Neuronal stem cell (in vitro differentiated cells): ENCODE results near the gene SLC39A7.

ENCODE experiments used
- DNase-seq: peaks from one replicate; pipeline ENCODE4 v3.0.0-alpha.2; 2013; ENCODE audit warnings: low spot score
- H2AFZ ChIP-seq: one replicate; pipeline ENCODE4 v1.6.1; 2013; ENCODE audit warnings: mild to moderate bottlenecking, low read length, inconsistent platforms
- H2AK5ac ChIP-seq: 2 replicates; pipeline ENCODE4 v1.6.1; 2013; ENCODE audit warnings: low read depth, mild to moderate bottlenecking, inconsistent platforms, low read length, moderate library complexity, mixed read lengths
- H2BK120ac ChIP-seq: 2 replicates; pipeline ENCODE4 v1.6.1; 2013; ENCODE audit warnings: low read depth, mild to moderate bottlenecking, inconsistent platforms, low read length, moderate library complexity, mixed read lengths
- H2BK12ac ChIP-seq: one replicate; pipeline ENCODE4 v1.6.1; 2013; ENCODE audit warnings: low read length, inconsistent platforms
- H2BK15ac ChIP-seq: 2 replicates; pipeline ENCODE4 v1.6.1; 2013; ENCODE audit warnings: mild to moderate bottlenecking, low read length, inconsistent platforms, mixed read lengths
- H2BK5ac ChIP-seq: one replicate; pipeline ENCODE4 v1.6.1; 2013; ENCODE audit warnings: inconsistent platforms, mild to moderate bottlenecking, low read length, moderate library complexity
- H3K14ac ChIP-seq: one replicate; pipeline ENCODE4 v1.6.1; 2013; ENCODE audit warnings: low read length, inconsistent platforms
- H3K18ac ChIP-seq: 2 replicates; pipeline ENCODE4 v1.6.1; 2013; ENCODE audit warnings: low read length, inconsistent platforms
- H3K23ac ChIP-seq: 2 replicates; pipeline ENCODE4 v1.6.1; 2013; ENCODE audit warnings: low read depth, mild to moderate bottlenecking, mixed read lengths, low read length, inconsistent platforms; ENCODE audit not compliant: poor library complexity
- H3K27ac ChIP-seq: replicated peaks from 3 replicates; pipeline ENCODE4 v1.5.1; 2013; ENCODE audit warnings: low read length, inconsistent platforms
- H3K27me3 ChIP-seq, 3 experiments: 2 replicates each; pipeline ENCODE4 v1.6.1; 2013; ENCODE audit warnings: low read length in 3 of 3, mild to moderate bottlenecking in 2 of 3, inconsistent platforms in 1 of 3, low read depth in 1 of 3, mixed read lengths in 1 of 3, moderate library complexity in 1 of 3; ENCODE audit not compliant: control insufficient read depth in 3 of 3, insufficient read depth in 3 of 3
- H3K36me3 ChIP-seq, 2 donors: replicated peaks in 1 of 2; 2 replicates each; pipeline ENCODE4 v1.6.1; 2013; ENCODE audit warnings: low read length in 2 of 2; ENCODE audit not compliant: control insufficient read depth in 2 of 2, insufficient read depth in 2 of 2
- H3K4ac ChIP-seq: 2 replicates; pipeline ENCODE4 v1.6.1; 2013; ENCODE audit warnings: inconsistent platforms, mild to moderate bottlenecking, low read length, moderate library complexity
- H3K4me1 ChIP-seq, 2 donors: 1 replicate in 1 of 2; 2 replicates in 1 of 2; pipeline ENCODE4 v1.6.1; 2013; ENCODE audit warnings: low read length in 2 of 2, low read depth in 1 of 2; ENCODE audit not compliant: control insufficient read depth in 2 of 2, insufficient read depth in 1 of 2
- H3K4me2 ChIP-seq: one replicate; pipeline ENCODE4 v1.6.1; 2013; ENCODE audit warnings: mild to moderate bottlenecking, low read length, inconsistent platforms; ENCODE audit not compliant: insufficient read depth, poor library complexity, severe bottlenecking
- H3K4me3 ChIP-seq, 2 donors: 2 replicates each; pipeline ENCODE4 v1.5.1; 2013; ENCODE audit warnings: low read length in 2 of 2, mild to moderate bottlenecking in 2 of 2, inconsistent platforms in 1 of 2, moderate library complexity in 1 of 2
- H3K79me1 ChIP-seq: one replicate; pipeline ENCODE4 v1.6.1; 2013; ENCODE audit warnings: low read depth, mild to moderate bottlenecking, inconsistent platforms, low read length, moderate library complexity
- H3K9ac ChIP-seq: one replicate; pipeline ENCODE4 v1.6.1; 2013; ENCODE audit warnings: mild to moderate bottlenecking, low read depth, low read length, inconsistent platforms; ENCODE audit not compliant: poor library complexity
- H3K9me3 ChIP-seq, 2 donors: replicated peaks in 1 of 2; 2 replicates each; pipeline versions ENCODE3 to v1.6.1; 2013; ENCODE audit warnings: low read length in 2 of 2, mild to moderate bottlenecking in 2 of 2, inconsistent platforms in 1 of 2, low read depth in 1 of 2, mixed read lengths in 1 of 2, moderate library complexity in 1 of 2; ENCODE audit not compliant: control insufficient read depth in 2 of 2, insufficient read depth in 1 of 2
- H4K8ac ChIP-seq: one replicate; pipeline ENCODE4 v1.6.1; 2013; ENCODE audit warnings: low read depth, mild to moderate bottlenecking, inconsistent platforms, low read length, moderate library complexity
- H4K91ac ChIP-seq: one replicate; pipeline ENCODE4 v1.6.1; 2013; ENCODE audit warnings: low read length, low read depth, mild to moderate bottlenecking, inconsistent platforms; ENCODE audit not compliant: poor library complexity
- WGBS, 2 donors: extraction: QIAGEN DNeasy Blood & Tissue Kit; methylation state at CpG; one replicate each; pipeline ENCODE4 v1.1.7; 2013; ENCODE audit warnings: missing lambda C conversion rate in 2 of 2, mixed read lengths in 1 of 2; ENCODE audit not compliant: insufficient read length in 2 of 2, insufficient replicate concordance in 1 of 2; ENCODE audit errors: extremely low coverage in 2 of 2; 5-methylcytosine and 5-hydroxymethylcytosine counted together

SLC39A7 gene

GRCh38 chr6:33173535-33174180 is 27.0 kb upstream of the SLC39A7 start:
- Histone ChIP-seq H3K4me2 (no peak overlapping the region), H3K23ac (no peak overlapping the region), H2BK120ac (no peak overlapping the region), H3K4me3 (no peak overlapping the region), H3K36me3 (no peaks in the 10 kb centered on the region), H3K9me3 (no peaks in the 10 kb centered on the region), H3K14ac (no peak overlapping the region), H2BK5ac (no peak overlapping the region), H3K79me1 (peaks cover 2% of the 10 kb centered on the region), H3K27me3 (peaks cover 0 to 4% (median 0%) of the 10 kb centered on the region in 3 experiments), H2AK5ac (peak overlapping the region; percentile 90), H2BK15ac (no peak overlapping the region), H3K18ac (peak overlapping the region; percentile 57), H4K91ac (no peak overlapping the region), H3K27ac (no peak overlapping the region), H3K4ac (no peak overlapping the region), H2AFZ (no peak overlapping the region), H3K4me1 (peaks cover 0 to 3% of the 10 kb centered on the region in 2 donors), H2BK12ac (no peak overlapping the region), H3K9ac (peak overlapping the region; percentile 21), H4K8ac (no peak overlapping the region)
- no CpG with 5 or more reads among the region's 11 CpGs for WGBS, 2 donors
- no peak for DNase-seq

GRCh38 chr6:33174784-33175183 is 25.9 kb upstream of the SLC39A7 start:
- H3K14ac ChIP-seq: no peak overlapping the region
- H2AFZ ChIP-seq: no peak overlapping the region
- no peak overlapping the region for H4K91ac ChIP-seq
- H3K4me2 ChIP-seq: no peak overlapping the region
- H3K36me3 ChIP-seq: no peaks in the 10 kb centered on the region
- H3K4me3 ChIP-seq: no peak overlapping the region
- H3K18ac ChIP-seq: no peak overlapping the region
- H3K4me1 ChIP-seq: peaks cover 0 to 3% of the 10 kb centered on the region in 2 donors
- H3K27ac ChIP-seq: no peak overlapping the region
- H2BK15ac ChIP-seq: no peak overlapping the region
- peaks cover 0 to 6% (median 0%) of the 10 kb centered on the region in 3 experiments for H3K27me3 ChIP-seq
- H3K79me1 ChIP-seq: peaks cover 2% of the 10 kb centered on the region
- H4K8ac ChIP-seq: no peak overlapping the region
- no peak overlapping the region for H2BK12ac ChIP-seq
- no peak overlapping the region for H3K9ac ChIP-seq
- H2BK5ac ChIP-seq: no peak overlapping the region
- H3K9me3 ChIP-seq: no peaks in the 10 kb centered on the region
- H2BK120ac ChIP-seq: no peak overlapping the region
- H3K23ac ChIP-seq: no peak overlapping the region
- DNase-seq: no peak
- WGBS, 2 donors: no CpG with 5 or more reads among the region's 4 CpGs
- no peak overlapping the region for H3K4ac ChIP-seq
- no peak overlapping the region for H2AK5ac ChIP-seq

GRCh38 chr6:33175436-33176069 is 25.1 kb upstream of the SLC39A7 start:
- no peak for DNase-seq
- no peak overlapping the region for H4K8ac ChIP-seq
- no peak overlapping the region for H2AK5ac ChIP-seq
- H2BK120ac ChIP-seq: no peak overlapping the region
- no peak overlapping the region for H3K14ac ChIP-seq
- no peak overlapping the region for H3K18ac ChIP-seq
- no CpG with 5 or more reads among the region's 10 CpGs for WGBS, 2 donors
- H2BK15ac ChIP-seq: no peak overlapping the region
- H3K4ac ChIP-seq: no peak overlapping the region
- H4K91ac ChIP-seq: no peak overlapping the region
- no peak overlapping the region for H2AFZ ChIP-seq
- no peaks in the 10 kb centered on the region for H3K36me3 ChIP-seq
- H3K4me3 ChIP-seq: no peak overlapping the region
- peak overlapping the region; percentile 25 for H3K23ac ChIP-seq
- peaks cover 0 to 3% of the 10 kb centered on the region in 2 donors for H3K4me1 ChIP-seq
- no peak overlapping the region for H2BK5ac ChIP-seq
- no peaks in the 10 kb centered on the region for H3K9me3 ChIP-seq
- H2BK12ac ChIP-seq: no peak overlapping the region
- H3K9ac ChIP-seq: no peak overlapping the region
- H3K27me3 ChIP-seq: peaks cover 0 to 10% (median 0%) of the 10 kb centered on the region in 3 experiments
- H3K27ac ChIP-seq: no peak overlapping the region
- H3K4me2 ChIP-seq: no peak overlapping the region
- H3K79me1 ChIP-seq: peaks cover 2% of the 10 kb centered on the region

GRCh38 chr6:33176906-33177305 is 23.8 kb upstream of the SLC39A7 start:
- Histone ChIP-seq H3K27ac (no peak overlapping the region), H2BK15ac (no peak overlapping the region), H2AK5ac (peak overlapping the region; percentile 81), H3K36me3 (no peaks in the 10 kb centered on the region), H3K9me3 (no peaks in the 10 kb centered on the region), H2BK120ac (no peak overlapping the region), H3K4me2 (no peak overlapping the region), H2AFZ (no peak overlapping the region), H3K9ac (no peak overlapping the region), H3K14ac (no peak overlapping the region), H2BK12ac (no peak overlapping the region), H2BK5ac (no peak overlapping the region), H3K79me1 (peaks cover 2% of the 10 kb centered on the region), H3K27me3 (peaks cover 0 to 10% (median 0%) of the 10 kb centered on the region in 3 experiments), H4K8ac (no peak overlapping the region), H3K4me1 (peaks cover 0 to 3% of the 10 kb centered on the region in 2 donors), H3K18ac (no peak overlapping the region), H3K4me3 (no peak overlapping the region), H4K91ac (no peak overlapping the region), H3K23ac (no peak overlapping the region), H3K4ac (no peak overlapping the region)
- WGBS, 2 donors: no CpG with 5 or more reads among the region's 7 CpGs
- no peak for DNase-seq
